Neuronal stem cell (in vitro differentiated cells): ENCODE results near the gene SUPT16H.

Experiments
- DNase-seq: peaks from one replicate; pipeline ENCODE4 v3.0.0-alpha.2; 2013; ENCODE audit warnings: low spot score
- H2AFZ ChIP-seq: one replicate; pipeline ENCODE4 v1.6.1; 2013; ENCODE audit warnings: mild to moderate bottlenecking, low read length, inconsistent platforms
- H2AK5ac ChIP-seq: 2 replicates; pipeline ENCODE4 v1.6.1; 2013; ENCODE audit warnings: low read depth, mild to moderate bottlenecking, inconsistent platforms, low read length, moderate library complexity, mixed read lengths
- H2BK120ac ChIP-seq: 2 replicates; pipeline ENCODE4 v1.6.1; 2013; ENCODE audit warnings: low read depth, mild to moderate bottlenecking, inconsistent platforms, low read length, moderate library complexity, mixed read lengths
- H2BK12ac ChIP-seq: one replicate; pipeline ENCODE4 v1.6.1; 2013; ENCODE audit warnings: low read length, inconsistent platforms
- H2BK15ac ChIP-seq: 2 replicates; pipeline ENCODE4 v1.6.1; 2013; ENCODE audit warnings: mild to moderate bottlenecking, low read length, inconsistent platforms, mixed read lengths
- H2BK5ac ChIP-seq: one replicate; pipeline ENCODE4 v1.6.1; 2013; ENCODE audit warnings: inconsistent platforms, mild to moderate bottlenecking, low read length, moderate library complexity
- H3K14ac ChIP-seq: one replicate; pipeline ENCODE4 v1.6.1; 2013; ENCODE audit warnings: low read length, inconsistent platforms
- H3K18ac ChIP-seq: 2 replicates; pipeline ENCODE4 v1.6.1; 2013; ENCODE audit warnings: low read length, inconsistent platforms
- H3K23ac ChIP-seq: 2 replicates; pipeline ENCODE4 v1.6.1; 2013; ENCODE audit warnings: low read depth, mild to moderate bottlenecking, mixed read lengths, low read length, inconsistent platforms; ENCODE audit not compliant: poor library complexity
- H3K27ac ChIP-seq: replicated peaks from 3 replicates; pipeline ENCODE4 v1.5.1; 2013; ENCODE audit warnings: low read length, inconsistent platforms
- H3K27me3 ChIP-seq, 3 experiments: 2 replicates each; pipeline ENCODE4 v1.6.1; 2013; ENCODE audit warnings: low read length in 3 of 3, mild to moderate bottlenecking in 2 of 3, inconsistent platforms in 1 of 3, low read depth in 1 of 3, mixed read lengths in 1 of 3, moderate library complexity in 1 of 3; ENCODE audit not compliant: control insufficient read depth in 3 of 3, insufficient read depth in 3 of 3
- H3K36me3 ChIP-seq, 2 donors: replicated peaks in 1 of 2; 2 replicates each; pipeline ENCODE4 v1.6.1; 2013; ENCODE audit warnings: low read length in 2 of 2; ENCODE audit not compliant: control insufficient read depth in 2 of 2, insufficient read depth in 2 of 2
- H3K4ac ChIP-seq: 2 replicates; pipeline ENCODE4 v1.6.1; 2013; ENCODE audit warnings: inconsistent platforms, mild to moderate bottlenecking, low read length, moderate library complexity
- H3K4me1 ChIP-seq, 2 donors: 1 replicate in 1 of 2; 2 replicates in 1 of 2; pipeline ENCODE4 v1.6.1; 2013; ENCODE audit warnings: low read length in 2 of 2, low read depth in 1 of 2; ENCODE audit not compliant: control insufficient read depth in 2 of 2, insufficient read depth in 1 of 2
- H3K4me2 ChIP-seq: one replicate; pipeline ENCODE4 v1.6.1; 2013; ENCODE audit warnings: mild to moderate bottlenecking, low read length, inconsistent platforms; ENCODE audit not compliant: insufficient read depth, poor library complexity, severe bottlenecking
- H3K4me3 ChIP-seq, 2 donors: 2 replicates each; pipeline ENCODE4 v1.5.1; 2013; ENCODE audit warnings: low read length in 2 of 2, mild to moderate bottlenecking in 2 of 2, inconsistent platforms in 1 of 2, moderate library complexity in 1 of 2
- H3K79me1 ChIP-seq: one replicate; pipeline ENCODE4 v1.6.1; 2013; ENCODE audit warnings: low read depth, mild to moderate bottlenecking, inconsistent platforms, low read length, moderate library complexity
- H3K9ac ChIP-seq: one replicate; pipeline ENCODE4 v1.6.1; 2013; ENCODE audit warnings: mild to moderate bottlenecking, low read depth, low read length, inconsistent platforms; ENCODE audit not compliant: poor library complexity
- H3K9me3 ChIP-seq, 2 donors: replicated peaks in 1 of 2; 2 replicates each; pipeline versions ENCODE3 to v1.6.1; 2013; ENCODE audit warnings: low read length in 2 of 2, mild to moderate bottlenecking in 2 of 2, inconsistent platforms in 1 of 2, low read depth in 1 of 2, mixed read lengths in 1 of 2, moderate library complexity in 1 of 2; ENCODE audit not compliant: control insufficient read depth in 2 of 2, insufficient read depth in 1 of 2
- H4K8ac ChIP-seq: one replicate; pipeline ENCODE4 v1.6.1; 2013; ENCODE audit warnings: low read depth, mild to moderate bottlenecking, inconsistent platforms, low read length, moderate library complexity
- H4K91ac ChIP-seq: one replicate; pipeline ENCODE4 v1.6.1; 2013; ENCODE audit warnings: low read length, low read depth, mild to moderate bottlenecking, inconsistent platforms; ENCODE audit not compliant: poor library complexity
- WGBS, 2 donors: extraction: QIAGEN DNeasy Blood & Tissue Kit; methylation state at CpG; one replicate each; pipeline ENCODE4 v1.1.7; 2013; ENCODE audit warnings: missing lambda C conversion rate in 2 of 2, mixed read lengths in 1 of 2; ENCODE audit not compliant: insufficient read length in 2 of 2, insufficient replicate concordance in 1 of 2; ENCODE audit errors: extremely low coverage in 2 of 2; 5-methylcytosine and 5-hydroxymethylcytosine counted together

Gene SUPT16H

GRCh38 chr14:21309956-21310355 is 73.9 kb downstream of the SUPT16H start:
- Histone ChIP-seq H4K91ac (no peak overlapping the region), H3K4me2 (no peak overlapping the region), H2BK15ac (no peak overlapping the region), H3K9ac (no peak overlapping the region), H3K23ac (no peak overlapping the region), H3K4me1 (peaks cover 0 to 1% of the 10 kb centered on the region in 2 donors), H3K27me3 (no peaks in the 10 kb centered on the region), H3K9me3 (no peaks in the 10 kb centered on the region), H4K8ac (no peak overlapping the region), H3K4ac (no peak overlapping the region), H3K36me3 (no peaks in the 10 kb centered on the region), H3K18ac (no peak overlapping the region), H3K27ac (no peak overlapping the region), H2BK5ac (no peak overlapping the region), H2AK5ac (no peak overlapping the region), H3K4me3 (no peak overlapping the region), H3K14ac (no peak overlapping the region), H2AFZ (no peak overlapping the region), H2BK120ac (no peak overlapping the region), H2BK12ac (no peak overlapping the region), H3K79me1 (no peaks in the 10 kb centered on the region)
- no CpG with 5 or more reads among the region's 3 CpGs for WGBS, 2 donors
- DNase-seq: no peak

GRCh38 chr14:21309238-21309636 is 74.6 kb downstream of the SUPT16H start:
- Histone ChIP-seq H3K4me3 (no peak overlapping the region), H2AFZ (peak overlapping the region; percentile 84), H3K27me3 (no peaks in the 10 kb centered on the region), H3K4ac (no peak overlapping the region), H2AK5ac (no peak overlapping the region), H3K23ac (no peak overlapping the region), H3K9me3 (no peaks in the 10 kb centered on the region), H4K91ac (no peak overlapping the region), H3K9ac (no peak overlapping the region), H2BK5ac (no peak overlapping the region), H2BK15ac (no peak overlapping the region), H3K79me1 (no peaks in the 10 kb centered on the region), H3K14ac (no peak overlapping the region), H3K27ac (no peak overlapping the region), H3K18ac (no peak overlapping the region), H2BK12ac (no peak overlapping the region), H3K36me3 (no peaks in the 10 kb centered on the region), H3K4me1 (peaks cover 0 to 1% of the 10 kb centered on the region in 2 donors), H4K8ac (no peak overlapping the region), H3K4me2 (peak overlapping the region; percentile 46), H2BK120ac (no peak overlapping the region)
- no CpG with 5 or more reads among the region's 8 CpGs for WGBS, 2 donors
- no peak for DNase-seq

GRCh38 chr14:21308479-21309237 is 75.2 kb downstream of the SUPT16H start:
- Histone ChIP-seq H2BK12ac (no peak overlapping the region), H3K4me3 (peak overlapping the region; percentile 21 to 74), H2BK5ac (no peak overlapping the region), H2AFZ (peak overlapping the region; percentile 84), H2BK120ac (no peak overlapping the region), H3K36me3 (no peaks in the 10 kb centered on the region), H4K8ac (no peak overlapping the region), H3K9me3 (no peaks in the 10 kb centered on the region), H3K79me1 (no peaks in the 10 kb centered on the region), H3K27ac (peak overlapping the region; percentile 41), H3K4ac (no peak overlapping the region), H3K4me2 (peak overlapping the region; percentile 59), H3K23ac (no peak overlapping the region), H4K91ac (no peak overlapping the region), H2BK15ac (no peak overlapping the region), H3K14ac (no peak overlapping the region), H3K27me3 (no peaks in the 10 kb centered on the region), H3K4me1 (peaks cover 0 to 1% of the 10 kb centered on the region in 2 donors), H3K9ac (no peak overlapping the region), H2AK5ac (no peak overlapping the region), H3K18ac (no peak overlapping the region)
- WGBS, 2 donors: no CpG with 5 or more reads among the region's 16 CpGs
- DNase-seq: peak; percentile 83

GRCh38 chr14:21308132-21308478 is 75.7 kb downstream of the SUPT16H start:
- H3K27ac ChIP-seq: no peak overlapping the region
- H3K4me3 ChIP-seq: peak overlapping the region in 1 of 2 donors; percentile 21
- H3K18ac ChIP-seq: no peak overlapping the region
- peaks cover 0 to 1% of the 10 kb centered on the region in 2 donors for H3K4me1 ChIP-seq
- H2BK15ac ChIP-seq: no peak overlapping the region
- H2BK12ac ChIP-seq: no peak overlapping the region
- H4K8ac ChIP-seq: no peak overlapping the region
- H3K4me2 ChIP-seq: peak overlapping the region; percentile 59
- H3K9ac ChIP-seq: no peak overlapping the region
- no peak overlapping the region for H4K91ac ChIP-seq
- no peak for DNase-seq
- no peaks in the 10 kb centered on the region for H3K9me3 ChIP-seq
- no peak overlapping the region for H3K23ac ChIP-seq
- H2BK120ac ChIP-seq: no peak overlapping the region
- peak overlapping the region; percentile 84 for H2AFZ ChIP-seq
- H3K14ac ChIP-seq: no peak overlapping the region
- no peaks in the 10 kb centered on the region for H3K36me3 ChIP-seq
- H2BK5ac ChIP-seq: no peak overlapping the region
- H2AK5ac ChIP-seq: no peak overlapping the region
- no peaks in the 10 kb centered on the region for H3K79me1 ChIP-seq
- H3K27me3 ChIP-seq: peaks cover 0 to 3% (median 0%) of the 10 kb centered on the region in 3 experiments
- no peak overlapping the region for H3K4ac ChIP-seq
